Central memory CD8-positive, alpha-beta T cell (primary cell): ENCODE results near the gene ANKRD66.
"Not testable (repeated sequence)": the region's sequence is repeated elsewhere in the genome, so short reads cannot be mapped to it uniquely, and the experiment has no call there.

Source experiments
- ATAC-seq: fragments of 150-1000 bp; cut with Tn5 transposase; replicated peaks from 2 replicates; pipeline ENCODE4 v1.10.0; 2022; ENCODE audit warnings: mild to moderate bottlenecking, moderate FRiP score, moderate number of reproducible peaks; ENCODE audit not compliant: poor library complexity, severe bottlenecking; ENCODE audit errors: extremely low read depth
- DNase-seq, 2 donors: peaks; one replicate each; pipeline ENCODE4 v3.0.0; 2021; ENCODE audit warnings: low spot score in 2 of 2
- H3K27ac Mint-ChIP-seq: one replicate; pipeline ENCODE4 v1.8.0; 2022; ENCODE audit warnings: low read depth, mild to moderate bottlenecking, moderate library complexity, mixed read lengths
- H3K27me3 Mint-ChIP-seq: one replicate; pipeline ENCODE4 v1.8.0; 2022; ENCODE audit warnings: mixed read lengths
- H3K36me3 Mint-ChIP-seq: one replicate; pipeline ENCODE4 v1.8.0; 2022; ENCODE audit warnings: mild to moderate bottlenecking, moderate library complexity, mixed read lengths; ENCODE audit not compliant: insufficient read depth
- H3K4me1 Mint-ChIP-seq: one replicate; pipeline ENCODE4 v1.8.0; 2022; ENCODE audit warnings: mixed read lengths
- H3K4me3 Mint-ChIP-seq: one replicate; pipeline ENCODE4 v1.8.0; 2022; ENCODE audit warnings: mild to moderate bottlenecking, moderate library complexity, mixed read lengths
- H3K9me3 Mint-ChIP-seq: one replicate; pipeline ENCODE4 v1.8.0; 2022; ENCODE audit warnings: mixed read lengths

Gene ANKRD66

DNA sequence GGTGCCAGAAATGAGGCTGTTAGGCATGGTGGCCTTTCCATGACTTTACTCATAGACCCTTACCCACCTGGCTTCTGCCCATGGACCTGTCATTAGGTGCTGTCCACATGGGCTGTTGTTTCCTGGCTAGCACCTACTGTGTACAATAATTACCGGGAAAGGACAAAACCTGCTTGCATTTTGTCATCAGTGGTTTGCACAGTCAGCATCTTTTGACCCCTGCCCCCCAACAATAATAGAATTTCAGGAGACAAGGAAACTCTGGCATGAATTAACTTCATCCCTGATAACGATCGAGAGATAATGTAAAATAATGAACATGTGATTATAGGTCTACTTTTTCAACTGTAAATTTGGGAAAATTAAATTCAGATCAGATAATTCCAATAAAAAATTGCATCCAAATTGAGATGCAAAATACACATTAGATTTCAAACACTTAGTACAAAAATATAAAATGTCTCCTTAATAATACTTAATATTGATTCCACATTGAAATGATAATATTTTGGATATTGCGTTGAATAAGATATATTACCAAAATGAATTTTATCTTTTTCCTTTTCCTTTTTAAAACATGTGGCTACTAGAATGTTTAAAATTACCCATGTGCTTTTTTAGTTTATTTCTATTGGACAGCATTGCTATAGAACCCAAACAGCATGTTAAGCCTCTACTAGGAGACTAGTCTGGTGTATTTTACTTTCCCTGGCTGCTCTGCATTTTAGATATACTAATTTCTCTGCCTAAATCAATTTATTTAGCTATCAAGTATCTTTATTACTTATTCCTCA is 12.4 kb downstream of the ANKRD66 start:
- DNase-seq (no peak), ATAC-seq (no peak)
- Mint-ChIP-seq H3K36me3 (no peaks in the 10 kb centered on the region), H3K9me3 (no peaks in the 10 kb centered on the region), H3K4me1 (no peaks in the 10 kb centered on the region), H3K27ac (no peak overlapping the region), H3K27me3 (peaks cover 14% of the 10 kb centered on the region), H3K4me3 (no peak overlapping the region)

DNA sequence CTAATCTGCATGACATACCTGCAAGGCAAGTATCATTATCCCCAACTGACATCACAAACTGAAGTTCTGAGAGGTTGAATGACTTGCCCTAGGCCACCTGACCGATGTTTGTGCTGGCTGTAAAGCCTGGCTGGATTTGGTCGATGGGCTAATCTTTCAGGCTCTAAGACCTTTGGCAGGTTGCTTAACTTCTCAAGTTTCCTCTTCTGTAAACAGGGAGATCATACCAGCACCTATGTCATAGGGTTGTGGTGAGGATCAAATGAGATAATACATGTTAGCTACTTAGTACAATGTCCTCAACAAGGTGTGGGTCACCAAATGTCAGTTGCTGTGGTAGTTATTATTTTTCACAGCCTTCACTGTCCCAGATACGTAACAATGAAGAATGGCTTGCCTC is 14.2 kb downstream of the ANKRD66 start:
- ATAC-seq: no peak
- Mint-ChIP-seq H3K36me3 (no peaks in the 10 kb centered on the region), H3K9me3 (no peaks in the 10 kb centered on the region), H3K27me3 (peaks cover 27% of the 10 kb centered on the region), H3K4me3 (no peak overlapping the region), H3K27ac (no peak overlapping the region), H3K4me1 (no peaks in the 10 kb centered on the region)
- DNase-seq: no peak

DNA sequence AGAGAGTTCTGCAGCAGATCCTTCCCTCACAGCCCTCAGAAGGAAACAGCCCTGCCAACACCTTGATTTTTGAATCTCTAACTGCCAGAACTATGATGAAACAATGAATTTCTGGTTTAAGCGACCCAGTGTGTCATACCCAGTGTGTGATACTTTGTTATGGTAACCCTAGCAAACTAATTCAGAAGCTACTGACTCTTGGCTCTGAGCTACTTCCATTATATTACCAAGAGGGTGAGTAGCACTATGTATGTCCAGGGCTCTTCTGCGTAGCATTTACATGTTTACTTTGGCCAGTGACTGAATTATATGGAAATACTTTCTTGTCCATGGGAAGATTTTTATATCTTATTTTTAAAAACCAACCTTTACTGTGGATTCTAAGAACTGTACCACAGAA is 16.7 kb downstream of the ANKRD66 start:
- DNase-seq (no peak), ATAC-seq (no peak)
- Mint-ChIP-seq H3K27me3 (peaks cover 39% of the 10 kb centered on the region), H3K4me3 (no peak overlapping the region), H3K4me1 (no peaks in the 10 kb centered on the region), H3K27ac (no peak overlapping the region), H3K36me3 (no peaks in the 10 kb centered on the region), H3K9me3 (no peaks in the 10 kb centered on the region)

DNA sequence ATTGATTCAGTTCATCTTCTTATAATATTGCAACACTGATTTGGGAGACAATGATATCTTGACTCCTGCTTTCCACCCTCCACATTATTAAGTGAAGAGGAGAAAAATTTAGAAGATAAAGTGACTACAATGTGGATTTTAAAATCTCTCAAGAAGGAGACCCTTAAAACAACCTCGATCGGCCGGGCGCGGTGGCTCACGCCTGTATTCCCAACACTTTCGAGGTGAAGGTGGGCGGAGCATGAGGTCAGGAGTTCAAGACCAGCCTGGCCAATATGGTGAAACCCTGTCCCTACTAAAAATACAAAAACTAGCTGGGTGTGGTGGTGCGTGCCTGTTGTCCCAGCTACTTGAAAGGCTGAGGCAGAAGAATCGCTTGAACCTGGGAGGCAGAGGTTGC is 17.5 kb downstream of the ANKRD66 start:
- ATAC-seq, DNase-seq, H3K9me3 Mint-ChIP-seq, H3K4me1 Mint-ChIP-seq, H3K4me3 Mint-ChIP-seq, H3K36me3 Mint-ChIP-seq, H3K27ac Mint-ChIP-seq: not testable (repeated sequence)
- H3K27me3 Mint-ChIP-seq: peaks cover 47% of the 10 kb centered on the region

DNA sequence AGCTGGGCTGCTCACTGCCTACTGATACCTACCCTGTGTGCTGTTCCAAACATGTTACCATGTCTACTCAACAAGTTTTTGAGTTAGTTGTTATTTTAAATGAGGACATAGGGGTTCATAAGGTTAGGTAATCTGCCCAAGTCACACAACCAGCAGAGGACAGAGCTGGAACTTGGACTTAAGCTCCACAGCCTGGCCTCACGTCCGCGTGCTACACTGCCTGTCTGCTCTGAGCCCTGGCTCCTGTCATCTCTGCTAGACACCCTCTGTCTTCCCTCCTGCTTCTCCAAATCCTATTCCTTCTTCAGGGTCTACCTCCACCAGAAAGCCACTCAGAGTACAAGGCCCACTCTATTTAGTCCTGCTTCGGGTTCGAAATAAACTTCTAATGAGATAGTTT is 18.2 kb downstream of the ANKRD66 start:
- ATAC-seq (no peak), DNase-seq (no peak)
- H3K27ac Mint-ChIP-seq: no peak overlapping the region
- H3K27me3 Mint-ChIP-seq: peaks cover 49% of the 10 kb centered on the region
- H3K9me3 Mint-ChIP-seq: no peaks in the 10 kb centered on the region
- no peak overlapping the region for H3K4me3 Mint-ChIP-seq
- no peaks in the 10 kb centered on the region for H3K4me1 Mint-ChIP-seq
- H3K36me3 Mint-ChIP-seq: no peaks in the 10 kb centered on the region

DNA sequence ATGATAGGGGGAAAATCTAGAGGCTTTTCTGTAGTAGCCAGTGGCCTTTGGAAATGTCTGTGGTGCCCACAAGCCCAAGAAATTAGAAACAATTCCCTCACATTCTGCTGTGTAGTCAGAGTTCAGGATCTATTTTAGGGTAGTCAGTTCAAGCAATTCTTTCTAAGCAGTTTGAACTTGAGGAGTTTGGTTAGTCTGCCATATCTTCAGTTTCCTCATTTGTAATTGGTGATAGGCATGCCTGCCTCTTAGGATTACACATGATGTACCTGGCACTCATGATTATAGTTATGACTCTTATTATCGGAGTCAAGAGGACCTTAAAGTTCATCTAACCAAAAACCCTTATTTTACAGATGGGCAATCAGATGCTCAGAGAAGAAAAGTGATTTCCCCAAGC is 25.3 kb downstream of the ANKRD66 start:
- Mint-ChIP-seq H3K9me3 (no peaks in the 10 kb centered on the region), H3K36me3 (no peaks in the 10 kb centered on the region), H3K4me1 (no peaks in the 10 kb centered on the region), H3K4me3 (no peak overlapping the region), H3K27me3 (peaks cover 22% of the 10 kb centered on the region), H3K27ac (no peak overlapping the region)
- ATAC-seq: no peak
- no peak for DNase-seq

DNA sequence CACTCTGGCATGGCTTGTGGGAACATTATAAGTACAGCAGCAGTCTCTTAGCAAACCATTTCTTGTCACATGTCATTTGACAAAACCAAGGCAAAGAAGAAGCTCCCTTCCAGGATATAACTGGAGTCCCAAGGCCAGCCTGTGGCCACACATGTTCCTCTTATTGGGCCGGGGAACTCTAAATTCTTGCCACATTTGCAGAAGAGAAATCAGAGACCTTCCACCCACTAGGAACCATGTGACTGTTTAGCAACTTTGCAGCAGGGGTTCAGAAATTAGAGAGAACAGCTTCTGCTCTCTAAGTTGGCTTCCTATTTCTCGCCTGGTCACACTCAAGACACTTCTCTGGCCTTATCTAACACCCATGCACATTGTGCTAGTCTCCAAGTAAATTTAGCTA is 26.0 kb downstream of the ANKRD66 start:
- H3K4me3 Mint-ChIP-seq: no peak overlapping the region
- ATAC-seq (no peak), DNase-seq (no peak)
- no peaks in the 10 kb centered on the region for H3K4me1 Mint-ChIP-seq
- no peak overlapping the region for H3K27ac Mint-ChIP-seq
- no peaks in the 10 kb centered on the region for H3K9me3 Mint-ChIP-seq
- no peaks in the 10 kb centered on the region for H3K36me3 Mint-ChIP-seq
- peaks cover 17% of the 10 kb centered on the region for H3K27me3 Mint-ChIP-seq

DNA sequence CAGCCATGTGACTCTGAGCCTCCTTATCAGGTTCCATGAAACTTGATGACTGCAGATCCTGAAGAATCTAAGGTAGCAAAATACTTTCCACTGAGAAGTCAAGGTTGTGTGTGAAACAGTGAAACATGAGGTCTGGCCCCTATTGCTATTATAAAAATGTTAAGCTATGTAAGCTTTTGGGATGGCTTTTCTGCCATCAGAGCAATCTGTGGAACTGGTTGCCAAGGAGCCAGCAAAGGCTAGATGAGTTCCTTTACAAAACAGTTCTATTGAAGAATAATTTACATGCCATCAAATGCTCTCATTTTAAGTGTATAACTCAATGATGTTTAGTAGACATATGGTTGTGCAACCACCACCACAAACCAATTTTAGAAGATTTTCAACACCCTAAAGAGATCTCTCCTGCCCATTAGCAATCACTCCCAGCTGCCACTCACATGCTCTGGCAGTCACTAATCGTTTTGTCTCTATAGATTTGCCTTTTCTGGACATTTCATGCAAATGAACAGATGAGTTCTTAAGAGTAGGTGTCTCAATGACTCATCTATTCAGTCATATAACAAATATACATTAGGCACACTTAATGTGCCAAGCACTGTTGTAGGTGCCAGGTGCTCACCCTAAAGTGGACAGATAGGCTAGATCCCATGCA is 26.6 kb downstream of the ANKRD66 start:
- no peaks in the 10 kb centered on the region for H3K36me3 Mint-ChIP-seq
- no peaks in the 10 kb centered on the region for H3K4me1 Mint-ChIP-seq
- DNase-seq (no peak), ATAC-seq (no peak)
- no peak overlapping the region for H3K4me3 Mint-ChIP-seq
- no peak overlapping the region for H3K27ac Mint-ChIP-seq
- H3K9me3 Mint-ChIP-seq: no peaks in the 10 kb centered on the region
- H3K27me3 Mint-ChIP-seq: peaks cover 11% of the 10 kb centered on the region

DNA sequence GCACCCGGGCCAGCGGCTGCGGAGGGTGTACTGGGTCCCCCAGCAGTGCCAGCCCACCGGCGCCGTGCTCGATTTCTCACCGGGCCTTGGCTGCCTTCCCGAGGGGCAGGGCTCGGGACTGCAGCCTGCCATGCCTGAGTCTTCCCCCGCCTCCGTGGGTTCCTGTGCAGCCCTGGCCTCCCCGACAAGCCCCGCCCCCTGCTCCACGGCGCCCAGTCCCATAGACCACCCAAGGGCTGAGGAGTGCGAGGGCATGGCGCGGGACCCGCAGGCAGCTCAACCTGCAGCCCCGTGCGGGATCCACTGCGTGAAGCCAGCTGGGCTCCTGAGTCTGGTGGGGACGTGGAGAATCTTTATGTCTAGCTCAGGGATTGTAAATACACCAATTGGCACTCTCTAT is 28.0 kb downstream of the ANKRD66 start:
- not testable (repeated sequence) for H3K27ac Mint-ChIP-seq, H3K9me3 Mint-ChIP-seq, ATAC-seq, H3K4me1 Mint-ChIP-seq, H3K36me3 Mint-ChIP-seq, H3K4me3 Mint-ChIP-seq, DNase-seq, H3K27me3 Mint-ChIP-seq

DNA sequence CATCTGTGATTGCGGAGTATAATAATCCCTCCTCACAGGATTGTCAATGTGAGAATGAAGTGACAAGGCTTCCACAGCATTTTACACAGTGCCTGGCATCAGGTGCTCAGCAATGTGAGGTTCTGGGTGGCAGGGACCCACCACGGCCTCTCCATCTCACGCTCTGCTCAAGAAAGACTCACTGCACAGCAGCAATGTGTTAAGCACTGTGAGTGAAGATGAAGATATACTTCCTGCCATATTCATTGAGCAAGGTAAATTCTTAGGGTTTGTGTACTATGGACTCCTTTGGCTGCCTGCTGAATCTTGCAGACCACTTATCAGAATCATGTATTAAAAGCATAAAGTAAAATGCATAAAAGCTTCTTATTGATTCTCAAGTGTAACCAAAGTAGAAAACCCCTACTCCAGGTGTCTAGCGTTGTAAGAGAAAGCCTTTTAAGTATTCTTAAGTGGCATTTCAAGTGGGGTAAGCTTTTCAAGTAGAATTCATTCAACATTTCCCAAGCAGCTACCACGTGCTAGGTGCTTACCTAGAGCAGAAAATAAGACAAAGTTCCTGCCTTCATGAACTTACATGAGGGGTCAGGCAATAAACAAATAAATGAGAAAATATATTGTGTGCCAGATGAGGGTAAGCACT is 29.5 kb downstream of the ANKRD66 start:
- Mint-ChIP-seq H3K4me1 (no peaks in the 10 kb centered on the region), H3K36me3 (no peaks in the 10 kb centered on the region), H3K27ac (no peak overlapping the region), H3K4me3 (no peak overlapping the region), H3K27me3 (no peaks in the 10 kb centered on the region), H3K9me3 (no peaks in the 10 kb centered on the region)
- DNase-seq: no peak
- ATAC-seq: no peak

DNA sequence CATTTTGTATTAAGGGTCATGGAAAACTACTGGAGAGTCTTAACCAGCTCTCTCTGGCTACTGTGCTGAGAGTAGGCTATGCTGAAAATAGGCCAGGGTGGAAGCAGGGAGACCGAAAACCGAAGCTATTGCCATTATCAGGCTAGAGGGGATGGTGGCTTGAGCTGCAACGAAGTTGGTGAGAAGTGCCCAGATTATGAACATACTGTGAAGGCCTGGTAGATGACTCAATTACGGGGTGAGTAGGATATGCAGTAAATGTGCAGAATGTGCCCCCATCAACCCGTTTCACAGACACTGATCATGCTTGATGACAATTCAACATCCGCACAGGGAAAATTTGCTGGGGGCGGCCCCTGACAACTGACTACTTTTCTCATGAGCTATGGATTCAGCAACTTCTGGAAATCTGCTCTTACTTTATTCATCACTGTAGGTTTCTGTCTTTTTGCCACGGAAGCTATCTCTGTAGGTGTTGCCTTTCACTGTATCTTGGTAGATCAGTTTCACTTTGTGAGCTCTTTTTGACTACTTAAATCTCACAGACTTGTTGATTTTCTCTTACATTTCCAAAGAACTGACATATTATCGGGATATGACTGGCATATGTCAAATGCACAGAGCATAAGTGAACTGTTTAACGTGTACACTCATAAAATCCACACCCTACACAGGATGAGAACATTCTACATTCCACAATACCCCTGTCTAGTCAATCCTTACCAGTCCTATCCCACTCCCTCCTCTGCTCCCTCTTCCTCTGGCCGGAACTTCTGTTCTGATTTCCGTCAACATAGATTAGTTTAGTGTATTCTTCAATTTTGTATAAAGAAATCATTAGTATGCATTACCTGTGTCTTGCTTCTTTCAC is 31.0 kb downstream of the ANKRD66 start:
- H3K9me3 Mint-ChIP-seq: no peaks in the 10 kb centered on the region
- H3K4me3 Mint-ChIP-seq: no peak overlapping the region
- DNase-seq: no peak
- ATAC-seq: no peak
- H3K27ac Mint-ChIP-seq: no peak overlapping the region
- H3K27me3 Mint-ChIP-seq: no peaks in the 10 kb centered on the region
- no peaks in the 10 kb centered on the region for H3K36me3 Mint-ChIP-seq
- H3K4me1 Mint-ChIP-seq: no peaks in the 10 kb centered on the region

DNA sequence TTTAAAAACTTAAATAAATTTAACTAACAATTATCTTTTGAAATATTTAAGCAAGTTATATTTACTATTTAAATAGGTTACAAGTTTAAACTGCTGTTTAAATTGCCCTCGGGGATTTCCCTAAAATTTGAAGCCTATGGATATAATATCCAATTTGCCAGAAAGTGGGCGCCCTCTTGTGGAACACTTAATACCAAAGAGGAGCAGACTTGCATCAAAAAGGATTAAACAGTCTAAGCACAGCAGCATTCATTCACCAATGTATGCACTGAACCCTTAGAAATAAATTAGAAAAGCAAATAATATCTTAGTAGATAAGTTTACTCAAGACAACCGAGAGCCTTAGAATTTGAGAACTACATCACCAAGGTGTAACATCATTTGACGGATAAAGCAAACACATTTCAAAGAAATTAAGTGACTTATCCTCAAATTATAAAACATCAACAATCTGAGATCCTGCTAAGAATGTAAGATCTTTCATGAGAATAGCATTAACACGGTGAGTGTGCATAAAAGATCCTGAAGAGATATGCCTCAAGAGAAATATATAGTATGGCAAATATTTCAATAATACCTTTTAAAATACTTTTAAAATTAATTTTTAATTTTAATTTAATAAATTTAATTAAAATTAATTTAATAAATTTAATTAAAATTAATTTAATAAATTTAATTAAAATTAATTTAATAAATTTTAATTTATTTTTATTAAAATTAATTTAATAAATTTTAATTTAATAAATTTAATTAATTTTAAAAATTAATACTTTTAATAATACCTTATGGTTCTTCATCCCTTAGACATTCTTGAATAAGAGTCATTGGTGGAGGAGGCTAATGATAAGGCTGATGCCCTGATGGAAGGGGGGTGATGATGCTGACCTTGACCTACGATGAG is 35.0 kb downstream of the ANKRD66 start:
- ATAC-seq (no peak), DNase-seq (no peak)
- Mint-ChIP-seq H3K9me3 (no peaks in the 10 kb centered on the region), H3K4me1 (no peaks in the 10 kb centered on the region), H3K27me3 (peaks cover 8% of the 10 kb centered on the region), H3K36me3 (no peaks in the 10 kb centered on the region), H3K27ac (no peak overlapping the region), H3K4me3 (no peak overlapping the region)
